Central memory CD8-positive, alpha-beta T cell (primary cell): ENCODE data around the gene DHX35.
A peak's percentile ranks its signal among the peaks of the same experiment; 100 is the strongest.

Source experiments
- ATAC-seq: fragments of 150-1000 bp; cut with Tn5 transposase; replicated peaks from 2 replicates; pipeline ENCODE4 v1.10.0; 2022; ENCODE audit warnings: mild to moderate bottlenecking, moderate FRiP score, moderate number of reproducible peaks; ENCODE audit not compliant: poor library complexity, severe bottlenecking; ENCODE audit errors: extremely low read depth
- DNase-seq, 2 donors: peaks; one replicate each; pipeline ENCODE4 v3.0.0; 2021; ENCODE audit warnings: low spot score in 2 of 2
- H3K27ac Mint-ChIP-seq: one replicate; pipeline ENCODE4 v1.8.0; 2022; ENCODE audit warnings: low read depth, mild to moderate bottlenecking, moderate library complexity, mixed read lengths
- H3K27me3 Mint-ChIP-seq: one replicate; pipeline ENCODE4 v1.8.0; 2022; ENCODE audit warnings: mixed read lengths
- H3K36me3 Mint-ChIP-seq: one replicate; pipeline ENCODE4 v1.8.0; 2022; ENCODE audit warnings: mild to moderate bottlenecking, moderate library complexity, mixed read lengths; ENCODE audit not compliant: insufficient read depth
- H3K4me1 Mint-ChIP-seq: one replicate; pipeline ENCODE4 v1.8.0; 2022; ENCODE audit warnings: mixed read lengths
- H3K4me3 Mint-ChIP-seq: one replicate; pipeline ENCODE4 v1.8.0; 2022; ENCODE audit warnings: mild to moderate bottlenecking, moderate library complexity, mixed read lengths
- H3K9me3 Mint-ChIP-seq: one replicate; pipeline ENCODE4 v1.8.0; 2022; ENCODE audit warnings: mixed read lengths

The DHX35 gene

GRCh38 chr20:39019027-39019426, 56.9 kb downstream of the DHX35 start:
- Mint-ChIP-seq H3K9me3 (no peaks in the 10 kb centered on the region), H3K27ac (no peak overlapping the region), H3K4me3 (no peak overlapping the region), H3K4me1 (no peaks in the 10 kb centered on the region), H3K27me3 (no peaks in the 10 kb centered on the region), H3K36me3 (peaks cover 34% of the 10 kb centered on the region)
- DNase-seq = no peak
- ATAC-seq = no peak

- H3K36me3 Mint-ChIP-seq = peaks cover 29% of the 10 kb centered on the region
- no peaks in the 10 kb centered on the region for H3K9me3 Mint-ChIP-seq
- DNase-seq (no peak), ATAC-seq (no peak)
- peaks cover 2% of the 10 kb centered on the region for H3K4me1 Mint-ChIP-seq
- no peak overlapping the region for H3K4me3 Mint-ChIP-seq
- no peaks in the 10 kb centered on the region for H3K27me3 Mint-ChIP-seq
- H3K27ac Mint-ChIP-seq = no peak overlapping the region
These were observed 57.7 kb downstream of the DHX35 start for GRCh38 chr20:39019805-39020325.

DNA sequence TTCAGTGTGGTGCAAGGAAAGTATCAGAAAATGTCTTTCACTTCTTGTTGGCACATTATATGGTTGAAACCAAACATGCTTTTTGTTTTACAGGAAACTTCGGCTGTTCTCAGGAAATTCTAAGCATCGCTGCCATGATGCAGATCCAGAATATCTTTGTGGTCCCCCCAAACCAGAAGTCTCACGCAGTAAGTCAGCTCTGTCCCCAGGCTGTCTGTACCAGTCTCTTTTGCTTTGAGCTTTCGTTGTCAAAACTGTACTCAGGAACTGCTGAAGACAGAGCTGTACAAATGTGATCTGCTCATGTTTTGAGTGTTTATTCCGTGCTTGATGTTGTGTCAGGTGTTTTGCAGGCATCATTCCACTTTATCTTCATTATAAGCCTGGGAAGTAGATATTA, 59.6 kb downstream of the DHX35 start:
- H3K4me1 Mint-ChIP-seq = peaks cover 20% of the 10 kb centered on the region
- ATAC-seq (no peak), DNase-seq (no peak)
- H3K9me3 Mint-ChIP-seq = no peaks in the 10 kb centered on the region
- no peaks in the 10 kb centered on the region for H3K27me3 Mint-ChIP-seq
- no peak overlapping the region for H3K4me3 Mint-ChIP-seq
- H3K27ac Mint-ChIP-seq = no peak overlapping the region
- H3K36me3 Mint-ChIP-seq = peaks cover 22% of the 10 kb centered on the region

DNA sequence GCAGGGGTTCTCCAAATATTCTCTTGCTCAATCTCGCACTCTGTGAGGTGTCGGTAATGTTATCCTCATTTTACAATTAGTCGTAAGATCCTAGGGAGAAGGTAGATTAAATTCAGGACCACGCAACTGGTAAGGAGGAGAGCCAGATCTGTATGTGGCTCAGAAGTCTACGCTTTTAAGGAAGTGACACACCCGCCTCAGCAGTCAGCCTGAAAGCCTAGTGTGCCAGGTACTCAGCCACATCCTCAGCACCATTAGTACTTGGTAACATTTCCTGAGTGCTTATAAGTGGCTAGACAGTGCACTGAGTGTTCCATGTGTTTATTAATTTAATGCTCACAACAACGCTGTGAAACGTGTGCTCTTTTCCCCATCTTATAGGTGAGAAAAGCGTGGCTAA, 63.7 kb downstream of the DHX35 start:
- H3K27me3 Mint-ChIP-seq = no peaks in the 10 kb centered on the region
- no peak overlapping the region for H3K4me3 Mint-ChIP-seq
- ATAC-seq = peak; percentile 92
- peak overlapping the region; percentile 66 for H3K27ac Mint-ChIP-seq
- H3K36me3 Mint-ChIP-seq = peaks cover 12% of the 10 kb centered on the region
- peaks cover 20% of the 10 kb centered on the region for H3K4me1 Mint-ChIP-seq
- no peaks in the 10 kb centered on the region for H3K9me3 Mint-ChIP-seq
- DNase-seq = no peak

DNA sequence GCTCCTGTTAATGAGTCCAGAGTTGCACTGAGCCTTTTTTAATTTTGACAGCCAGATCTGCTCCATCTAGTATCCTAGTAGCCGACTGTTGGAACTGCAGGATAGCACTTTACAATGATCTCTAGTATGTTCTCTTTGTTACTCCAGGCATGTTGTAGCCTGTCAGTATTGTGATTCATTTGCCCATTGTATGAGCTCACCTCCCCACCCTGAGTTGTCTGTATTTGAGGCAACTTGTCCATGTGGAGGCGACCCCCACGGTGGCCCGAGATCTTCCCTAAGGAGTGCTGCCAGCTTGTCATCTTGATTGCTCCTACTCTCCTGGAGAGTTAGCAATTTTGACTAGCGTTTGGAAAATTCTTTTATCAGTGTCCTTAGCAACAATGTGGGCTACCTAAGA, 67.2 kb downstream of the DHX35 start:
- ATAC-seq = no peak
- H3K4me3 Mint-ChIP-seq = no peak overlapping the region
- H3K27me3 Mint-ChIP-seq = no peaks in the 10 kb centered on the region
- H3K4me1 Mint-ChIP-seq = peaks cover 20% of the 10 kb centered on the region
- no peaks in the 10 kb centered on the region for H3K9me3 Mint-ChIP-seq
- DNase-seq = no peak
- peaks cover 13% of the 10 kb centered on the region for H3K36me3 Mint-ChIP-seq
- no peak overlapping the region for H3K27ac Mint-ChIP-seq

DNA sequence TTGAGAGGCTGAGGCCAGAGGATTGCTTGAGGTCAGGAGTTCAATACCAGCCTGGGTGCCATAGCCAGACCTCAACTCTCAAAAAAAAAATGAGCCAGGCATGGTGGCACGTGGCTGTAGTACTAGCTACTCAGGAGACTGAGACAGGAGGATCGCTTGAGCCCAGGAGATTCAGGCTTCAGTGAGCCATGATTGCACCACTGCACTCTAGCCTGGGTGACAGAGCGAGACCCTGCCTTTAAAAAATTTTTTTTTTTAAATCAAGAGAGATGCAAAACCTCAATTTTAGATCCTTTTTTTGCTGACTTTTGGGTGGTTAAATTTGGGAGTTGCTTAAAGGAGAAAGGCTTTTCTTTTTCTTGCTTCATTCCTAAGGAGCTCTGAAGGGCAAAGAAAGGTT, 70.9 kb downstream of the DHX35 start:
- Mint-ChIP-seq H3K36me3 (peaks cover 30% of the 10 kb centered on the region), H3K4me3 (no peak overlapping the region), H3K27ac (no peak overlapping the region), H3K27me3 (no peaks in the 10 kb centered on the region), H3K4me1 (no peaks in the 10 kb centered on the region), H3K9me3 (no peaks in the 10 kb centered on the region)
- ATAC-seq (no peak), DNase-seq (no peak)

- Mint-ChIP-seq H3K27me3 (no peaks in the 10 kb centered on the region), H3K4me1 (no peaks in the 10 kb centered on the region), H3K27ac (no peak overlapping the region), H3K4me3 (no peak overlapping the region), H3K9me3 (no peaks in the 10 kb centered on the region), H3K36me3 (peaks cover 32% of the 10 kb centered on the region)
- no peak for DNase-seq
- no peak for ATAC-seq
These were observed 73.9 kb downstream of the DHX35 start for GRCh38 chr20:39036011-39036410.

DNA sequence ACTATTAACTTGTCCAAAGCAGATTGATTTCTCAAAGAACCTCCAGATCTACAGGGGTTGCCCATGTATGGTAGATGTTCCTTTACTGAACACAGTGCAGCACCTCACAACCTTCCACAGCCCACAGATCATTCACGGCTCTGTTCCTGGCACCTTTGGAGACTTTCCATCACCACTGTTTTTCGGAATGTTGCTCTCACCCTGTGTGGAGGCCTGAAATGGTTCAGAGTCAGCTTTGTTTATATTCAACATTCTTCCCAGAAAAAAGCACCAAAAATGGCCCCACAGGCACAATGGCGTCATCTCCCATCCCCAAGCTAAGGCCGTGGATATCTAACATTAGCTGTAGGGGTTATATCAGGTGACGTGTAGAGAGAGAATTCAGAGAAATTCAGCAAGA, 74.7 kb downstream of the DHX35 start:
- no peak for DNase-seq
- Mint-ChIP-seq H3K4me1 (no peaks in the 10 kb centered on the region), H3K36me3 (peaks cover 33% of the 10 kb centered on the region), H3K4me3 (no peak overlapping the region), H3K27me3 (no peaks in the 10 kb centered on the region), H3K9me3 (no peaks in the 10 kb centered on the region), H3K27ac (no peak overlapping the region)
- ATAC-seq = no peak

DNA sequence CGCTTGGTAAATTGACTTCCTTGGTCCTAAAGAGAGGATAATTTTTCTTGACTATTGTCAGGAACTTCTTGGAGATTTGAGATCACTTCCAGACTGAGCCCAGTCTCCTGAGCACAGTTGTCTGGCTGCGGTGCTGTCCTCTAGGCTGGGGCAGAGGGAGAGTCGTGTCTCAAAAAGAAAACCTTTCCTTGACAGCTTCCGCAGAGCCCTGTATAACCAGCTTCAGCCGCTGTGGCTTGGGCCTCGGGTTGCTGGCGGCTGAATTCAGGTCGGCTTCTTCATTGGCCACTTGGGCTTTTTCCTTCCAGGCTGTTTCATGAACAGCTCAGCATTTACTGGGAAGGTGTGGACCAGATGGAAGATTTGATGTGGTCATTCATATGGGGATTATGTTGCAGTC, 75.9 kb downstream of the DHX35 start:
- no peak overlapping the region for H3K27ac Mint-ChIP-seq
- peaks cover 34% of the 10 kb centered on the region for H3K36me3 Mint-ChIP-seq

GRCh38 chr20:39038495-39038894, 76.4 kb downstream of the DHX35 start:
- peaks cover 35% of the 10 kb centered on the region for H3K36me3 Mint-ChIP-seq
- no peak overlapping the region for H3K27ac Mint-ChIP-seq
- DNase-seq = no peak
- no peaks in the 10 kb centered on the region for H3K9me3 Mint-ChIP-seq
- no peaks in the 10 kb centered on the region for H3K27me3 Mint-ChIP-seq
- ATAC-seq = no peak
- no peak overlapping the region for H3K4me3 Mint-ChIP-seq
- no peaks in the 10 kb centered on the region for H3K4me1 Mint-ChIP-seq

More for the DNA sequence above, 75.9 kb downstream of the DHX35 start:
- no peak for DNase-seq
- Mint-ChIP-seq H3K9me3 (no peaks in the 10 kb centered on the region), H3K4me3 (no peak overlapping the region), H3K4me1 (no peaks in the 10 kb centered on the region), H3K27me3 (no peaks in the 10 kb centered on the region)
- ATAC-seq = no peak

GRCh38 chr20:39039261-39039660, 77.1 kb downstream of the DHX35 start:
- ATAC-seq = no peak
- no peak overlapping the region for H3K27ac Mint-ChIP-seq
- no peak for DNase-seq
- no peaks in the 10 kb centered on the region for H3K9me3 Mint-ChIP-seq
- H3K4me3 Mint-ChIP-seq = no peak overlapping the region
- no peaks in the 10 kb centered on the region for H3K4me1 Mint-ChIP-seq
- peaks cover 31% of the 10 kb centered on the region for H3K36me3 Mint-ChIP-seq
- no peaks in the 10 kb centered on the region for H3K27me3 Mint-ChIP-seq

- no peak overlapping the region for H3K4me3 Mint-ChIP-seq
- H3K27ac Mint-ChIP-seq = peak overlapping the region; percentile 53
- no peaks in the 10 kb centered on the region for H3K27me3 Mint-ChIP-seq
- ATAC-seq (no peak), DNase-seq (no peak)
- peaks cover 25% of the 10 kb centered on the region for H3K36me3 Mint-ChIP-seq
- no peaks in the 10 kb centered on the region for H3K4me1 Mint-ChIP-seq
- no peaks in the 10 kb centered on the region for H3K9me3 Mint-ChIP-seq
These were observed 78.0 kb downstream of the DHX35 start for GRCh38 chr20:39040116-39040515.

- H3K36me3 Mint-ChIP-seq = peaks cover 19% of the 10 kb centered on the region
- no peak overlapping the region for H3K27ac Mint-ChIP-seq
- no peaks in the 10 kb centered on the region for H3K9me3 Mint-ChIP-seq
- H3K4me3 Mint-ChIP-seq = no peak overlapping the region
- DNase-seq (no peak), ATAC-seq (no peak)
- H3K4me1 Mint-ChIP-seq = no peaks in the 10 kb centered on the region
- H3K27me3 Mint-ChIP-seq = no peaks in the 10 kb centered on the region
These were observed 78.9 kb downstream of the DHX35 start for GRCh38 chr20:39041067-39041466.
